HepG2 (cell line): ENCODE measurements around the gene NUDT22. TPM values are rescaled to one million over a fixed set of nuclear protein-coding genes. Genes with fewer than 3 reads are reported as not detected.
A peak's percentile ranks its signal among the peaks of the same experiment; 100 is the strongest.

Source experiments
- ATAC-seq: fragments of 200-7000 bp; cut with Tn5 transposase; 3 replicates; pipeline ENCODE4 v1.9.1; 2020; ENCODE audit warnings: mild to moderate bottlenecking, moderate library complexity
- BruUV-seq: library from RNA; stranded (reverse); fragments of 400-500 nt; replicated peaks from 2 replicates; lab custom pipeline; 2021; lab: Mats Ljungman, UMichigan
- CTCF ChIA-PET: fragments of 300-600 bp; formaldehyde crosslinking; extraction: SDS; loops from one replicate; lab custom pipeline; 2021; ENCODE audit warnings: low total read pairs, inconsistent platforms, low intra/inter-chr PET ratio; lab: Yijun Ruan, JAX
- POLR2A ChIA-PET: fragments of 350-600 bp; sonication (Branson Sonifier 250); formaldehyde crosslinking; loops from one replicate; lab custom pipeline; 2020; ENCODE audit warnings: antibody characterized with exemption, inconsistent platforms; lab: Yijun Ruan, JAX
- DNase-seq: peaks from one replicate; pipeline ENCODE4 v3.0.0-alpha.2; 2015; ENCODE audit warnings: low spot score
- FAIRE-seq: peaks from 3 replicates; lab custom pipeline; 2011; peaks lifted over from hg19 to GRCh38; lab: Jason Lieb, UNC
- H2AFZ ChIP-seq: one replicate; pipeline ENCODE4 v1.6.1; 2011; ENCODE audit warnings: low read length, inconsistent platforms
- H3K27ac ChIP-seq: fragments of 300-600 bp; 3 replicates; pipeline ENCODE4 v1.8.0; 2011; ENCODE audit warnings: mixed run types, mild to moderate bottlenecking, mixed read lengths, low read length, inconsistent platforms; ENCODE audit not compliant: insufficient read depth; ENCODE audit errors: extremely low read length
- H3K27me3 ChIP-seq, 2 experiments: fragments of 200-600 bp in 1 of 2; 2 replicates in 1 of 2; 3 replicates in 1 of 2; pipeline versions ENCODE4 v1.6.0 to v1.8.0; 2011; ENCODE audit warnings: low read length in 2 of 2, mild to moderate bottlenecking in 2 of 2, moderate library complexity in 2 of 2, inconsistent platforms in 1 of 2; ENCODE audit not compliant: insufficient read depth in 2 of 2, control insufficient read depth in 1 of 2
- H3K36me3 ChIP-seq, 2 experiments: fragments of 200-600 bp in 1 of 2; replicated peaks in 1 of 2; 2 replicates in 1 of 2; 3 replicates in 1 of 2; pipeline versions ENCODE4 v1.5.1 to v1.8.0; 2011; ENCODE audit warnings: low read length in 2 of 2, inconsistent platforms in 1 of 2; ENCODE audit not compliant: insufficient read depth in 2 of 2, control insufficient read depth in 1 of 2
- H3K4me1 ChIP-seq: 2 replicates; pipeline ENCODE4 v1.5.1; 2012; ENCODE audit warnings: low read length, inconsistent platforms; ENCODE audit not compliant: insufficient read depth
- H3K4me2 ChIP-seq: 2 replicates; pipeline ENCODE4 v1.6.0; 2011; ENCODE audit warnings: low read depth, low read length, inconsistent platforms
- H3K4me3 ChIP-seq, 3 experiments: fragments of 200-600 bp in 1 of 3; sonication (generic), shearing (Covaris generic) in 1 of 3; replicated peaks in 1 of 3; 2 replicates each; pipeline ENCODE4 v1.5.1; 2011 to 2016; ENCODE audit warnings: low read length in 3 of 3, inconsistent platforms in 2 of 3, low read depth in 2 of 3, mild to moderate bottlenecking in 2 of 3, control low read depth in 1 of 3, mixed read lengths in 1 of 3; ENCODE audit not compliant: insufficient read depth in 1 of 3
- H3K79me2 ChIP-seq: one replicate; pipeline ENCODE4 v1.6.1; 2011; ENCODE audit warnings: low read length, inconsistent platforms; ENCODE audit not compliant: insufficient read depth
- H3K9ac ChIP-seq: 2 replicates; pipeline ENCODE4 v1.6.0; 2011; ENCODE audit warnings: mild to moderate bottlenecking, low read depth, low read length, inconsistent platforms; ENCODE audit not compliant: insufficient read depth
- H3K9me3 ChIP-seq: 2 replicates; pipeline ENCODE4 v1.5.1; 2012; ENCODE audit warnings: mild to moderate bottlenecking, low read length
- H4K20me1 ChIP-seq: 2 replicates; pipeline ENCODE4 v1.6.0; 2011; ENCODE audit warnings: inconsistent platforms, mild to moderate bottlenecking, low read length, moderate library complexity; ENCODE audit not compliant: insufficient read depth
- ATRX ChIP-seq: sonication (generic); formaldehyde crosslinking; IDR thresholded peaks from 2 replicates; pipeline ENCODE4 v1.4.0; 2020; ENCODE audit warnings: missing genetic modification reagents, borderline replicate concordance
- HOXA3 ChIP-seq: sonication (generic); formaldehyde crosslinking; IDR thresholded peaks from 2 replicates; pipeline ENCODE4 v1.5.0; 2020; ENCODE audit warnings: missing genetic modification reagents
- KLF15 ChIP-seq: sonication (generic); formaldehyde crosslinking; IDR thresholded peaks from 2 replicates; pipeline ENCODE4 v1.8.1; 2023; ENCODE audit warnings: borderline replicate concordance, mild to moderate bottlenecking, inconsistent platforms, missing genetic modification reagents, mixed read lengths
- MAX ChIP-seq: IDR thresholded peaks from 2 replicates; pipeline ENCODE4 v1.6.1; 2012; ENCODE audit warnings: inconsistent platforms
- ZMYM3 ChIP-seq: sonication (generic); formaldehyde crosslinking; IDR thresholded peaks from 2 replicates; pipeline ENCODE4 v1.5.1; 2020; ENCODE audit warnings: mild to moderate bottlenecking, missing genetic modification reagents
- ZMYM4 ChIP-seq: sonication (generic); formaldehyde crosslinking; IDR thresholded peaks from 2 replicates; pipeline ENCODE4 v1.8.1; 2023; ENCODE audit warnings: mild to moderate bottlenecking, missing genetic modification reagents
- ZNF616 ChIP-seq: sonication (generic); formaldehyde crosslinking; IDR thresholded peaks from 2 replicates; pipeline ENCODE4 v1.5.0; 2020; ENCODE audit warnings: low read depth, mild to moderate bottlenecking, missing genetic modification reagents
- WGBS: methylation state at CpG from one replicate; pipeline ENCODE4 v1.1.6; 2017; ENCODE audit warnings: low lambda C conversion rate; 5-methylcytosine and 5-hydroxymethylcytosine counted together
- in situ Hi-C: cut with HindIII; loops from 2 replicates; pipeline ENCODE4 v1.10.0; 2017; ENCODE audit warnings: low pct_unique_long_range_greater_than_20kb; ENCODE audit not compliant: extremely low pct_ligation_motif_present
- intact Hi-C: fragments of 100-400 bp; cut with micrococcal nuclease; formaldehyde crosslinking; loops from one replicate; pipeline ENCODE4 v1.10.0; 2022; ENCODE audit not compliant: unreplicated experiment
- polyA plus RNA-seq, 8 experiments: library from polyadenylated mRNA; depleted of rRNA in 3 of 8; stranded (reverse) in 7 of 8; unstranded in 1 of 8; fragments of >200 nt; fragmentation: Illumina TruSeq in 4 of 8; extraction: Trizol in 4 of 8; gene quantifications; 2 replicates each; pipeline versions ENCODE4 v1.2.1 to v1.2.3, GENCODE V29; 2011 to 2016; ENCODE audit warnings: low read depth in 4 of 8, missing spikeins in 1 of 8, mixed read lengths in 1 of 8; ENCODE audit not compliant: insufficient read depth in 1 of 8
- total RNA-seq, 5 experiments: library from RNA; depleted of rRNA; stranded (reverse); fragments of >200 nt; fragmentation: Illumina TruSeq; extraction: Trizol; gene quantifications; 2 replicates each; pipeline ENCODE4 v1.2.3, GENCODE V29; 2016; ENCODE audit warnings: low read depth in 1 of 5
- TF ChIP-seq, protein P1 (sequence below), 2 experiments: sonication (generic) in 1 of 2; formaldehyde crosslinking in 1 of 2; IDR thresholded peaks; 2 replicates each; pipeline versions ENCODE4 v1.4.0 to v1.6.1; 2018 to 2020; ENCODE audit warnings: missing genetic modification reagents in 2 of 2, borderline replicate concordance in 1 of 2, low read depth in 1 of 2, mild to moderate bottlenecking in 1 of 2, missing biosample characterization in 1 of 2

Gene NUDT22
- total and polyA plus RNA-seq, 2 of the 13 experiments (the other 11 are each of a cell fraction or from before 2014, with no cell fraction given), result 33.5 to 39.8 TPM

GRCh38 chr11:64181506-64182411 is 44.3 kb upstream of the NUDT22 start (continued):
- peak; percentile 82 for TF ChIP-seq MAX
- peak; percentile 40; the same call in 1 of the 2 replicates for TF ChIP-seq ZNF616
- peak; percentile 55; the same call in 1 of the 2 replicates for TF ChIP-seq HOXA3 (CRISPR knock-in tag)
- 0 out of 2 replicates have a peak, but pooled peaks have one; percentile 58 for TF ChIP-seq ZMYM4

GRCh38 chr11:64183890-64184289 is 42.2 kb upstream of the NUDT22 start:
- BruUV-seq, result no TSS peak
- TF ChIP-seq, protein P1, sequence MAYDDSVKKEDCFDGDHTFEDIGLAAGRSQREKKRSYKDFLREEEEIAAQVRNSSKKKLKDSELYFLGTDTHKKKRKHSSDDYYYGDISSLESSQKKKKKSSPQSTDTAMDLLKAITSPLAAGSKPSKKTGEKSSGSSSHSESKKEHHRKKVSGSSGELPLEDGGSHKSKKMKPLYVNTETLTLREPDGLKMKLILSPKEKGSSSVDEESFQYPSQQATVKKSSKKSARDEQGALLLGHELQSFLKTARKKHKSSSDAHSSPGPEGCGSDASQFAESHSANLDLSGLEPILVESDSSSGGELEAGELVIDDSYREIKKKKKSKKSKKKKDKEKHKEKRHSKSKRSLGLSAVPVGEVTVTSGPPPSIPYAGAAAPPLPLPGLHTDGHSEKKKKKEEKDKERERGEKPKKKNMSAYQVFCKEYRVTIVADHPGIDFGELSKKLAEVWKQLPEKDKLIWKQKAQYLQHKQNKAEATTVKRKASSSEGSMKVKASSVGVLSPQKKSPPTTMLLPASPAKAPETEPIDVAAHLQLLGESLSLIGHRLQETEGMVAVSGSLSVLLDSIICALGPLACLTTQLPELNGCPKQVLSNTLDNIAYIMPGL (CRISPR knock-in tag; IDR thresholded peaks at IDR 0.05; ENCODE audit: borderline replicate concordance in 1 of 2, low read depth in 1 of 2), result 0 out of 4 replicates have a peak, but pooled peaks of 1 of the 2 experiments have one; percentile 34
- TF ChIP-seq ATRX (CRISPR knock-in tag), result no peak
- peak; percentile 75 for TF ChIP-seq ZMYM3 (CRISPR knock-in tag)
- TF ChIP-seq KLF15 (CRISPR knock-in tag), result no peak
- TF ChIP-seq, all 625 proteins: peak for 2
- Histone ChIP-seq H3K27me3 (no peaks in the 10 kb centered on the region), H3K79me2 (no peaks in the 10 kb centered on the region), H4K20me1 (peaks cover 7% of the 10 kb centered on the region), H2AFZ (no peak overlapping the region), H3K9ac (no peak overlapping the region), H3K9me3 (no peaks in the 10 kb centered on the region), H3K4me1 (peaks cover 44% of the 10 kb centered on the region), H3K36me3 (no peaks in the 10 kb centered on the region), H3K27ac (no peak overlapping the region), H3K4me2 (peak overlapping the region; percentile 88), H3K4me3 (peak overlapping the region in 1 of 3 experiments; percentile 75; a peak in 2 of 6 replicates)
- ATAC-seq (no peak), DNase-seq (no peak), FAIRE-seq (no peak)
- ChIA-PET CTCF (no interaction called here), POLR2A (interaction anchor here (0.6 to 2.5 kb wide), 5 partner anchors 10 to 92 kb away, joined by 3 to 31 read pairs (median 8); partner anchors contain the start of genes FERMT3 and MACROD1)
- in situ Hi-C loops, result no loop called here
- 80% methylated on average over 7 of the region's 7 CpGs for WGBS
- intact Hi-C loops, result loop anchor here (10.0 kb wide), 1 partner anchor 121 kb away; the partner anchor contains the start of genes CATSPERZ and ESRRA
